HS-5 (cell line): ENCODE data around the gene TCTN1.

Experiments
- DNase-seq: peaks from one replicate; pipeline ENCODE4 v3.0.0-alpha.2; 2012; ENCODE audit warnings: low read depth

TCTN1 gene

DNA sequence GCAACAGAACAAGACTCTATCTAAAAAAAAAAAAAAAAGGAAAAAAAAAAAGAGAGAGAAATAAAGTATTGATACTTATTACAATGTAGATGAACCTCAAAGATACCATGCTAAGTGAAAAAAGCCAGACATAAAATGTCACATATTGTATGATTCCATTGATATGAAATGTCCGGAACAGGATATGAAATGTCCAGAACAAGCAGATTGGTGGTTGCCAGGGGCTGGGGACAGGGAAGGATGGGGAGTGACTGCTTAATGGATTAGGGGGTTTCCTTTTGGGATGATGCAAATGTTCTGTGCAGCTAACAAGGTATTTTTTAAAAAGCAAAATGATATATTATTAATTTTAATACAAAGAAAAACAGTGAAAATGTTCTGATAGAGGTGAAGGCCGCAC, 70.0 kb downstream of the TCTN1 start:
- no peak for DNase-seq

DNA sequence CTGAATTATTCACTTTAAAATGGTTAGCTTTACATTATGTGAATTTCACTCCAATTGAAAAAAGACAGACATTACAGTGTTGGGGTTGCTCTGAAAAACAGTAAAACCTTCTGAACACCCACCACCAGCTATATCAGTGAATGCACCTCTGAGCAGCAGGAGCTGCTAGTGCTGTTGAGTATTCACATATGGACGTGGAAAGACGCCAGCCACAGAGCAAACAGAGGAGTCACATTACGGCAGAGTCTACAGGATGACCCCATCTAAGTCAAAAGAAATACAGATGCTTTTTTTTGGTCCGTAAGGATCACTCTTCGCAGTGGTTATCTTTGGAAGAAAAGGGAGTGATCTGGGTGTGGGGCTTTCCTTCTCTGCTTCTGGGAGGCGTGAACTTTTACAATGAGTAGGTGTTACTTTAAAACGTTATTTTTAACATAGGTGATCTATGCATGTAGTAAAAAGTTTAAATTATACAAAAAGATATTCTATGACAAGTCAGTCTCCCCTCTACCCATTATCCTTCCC, 70.4 kb downstream of the TCTN1 start:
- no peak for DNase-seq

DNA sequence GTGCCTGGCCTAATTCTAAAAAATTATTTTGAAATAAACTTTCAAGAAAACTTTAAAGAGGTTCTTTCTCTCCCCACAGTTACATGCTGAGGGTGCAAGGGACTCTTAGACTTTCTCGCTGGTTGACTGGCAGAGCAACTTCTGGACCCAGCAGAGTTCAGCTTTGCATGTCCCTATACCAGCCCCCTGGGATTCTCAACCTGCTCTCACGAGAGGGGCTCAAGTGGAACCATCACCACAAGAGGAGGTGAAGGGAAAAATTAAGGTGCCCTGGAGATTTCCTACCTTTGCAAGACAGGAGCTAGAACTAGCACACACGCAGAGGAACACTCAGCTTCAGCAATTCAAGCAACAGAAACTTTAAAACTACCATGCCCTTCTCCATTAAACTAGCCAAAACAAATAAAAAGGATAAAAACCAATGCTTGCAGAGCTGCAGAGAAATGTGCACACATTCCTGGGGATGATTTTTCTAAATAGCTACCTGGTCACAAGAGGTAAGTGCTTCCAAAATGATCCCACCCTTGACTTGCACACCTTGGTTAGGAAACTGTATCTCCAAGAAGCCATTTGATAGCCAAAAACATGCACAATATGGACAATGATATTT, 72.5 kb downstream of the TCTN1 start:
- DNase-seq: no peak

DNA sequence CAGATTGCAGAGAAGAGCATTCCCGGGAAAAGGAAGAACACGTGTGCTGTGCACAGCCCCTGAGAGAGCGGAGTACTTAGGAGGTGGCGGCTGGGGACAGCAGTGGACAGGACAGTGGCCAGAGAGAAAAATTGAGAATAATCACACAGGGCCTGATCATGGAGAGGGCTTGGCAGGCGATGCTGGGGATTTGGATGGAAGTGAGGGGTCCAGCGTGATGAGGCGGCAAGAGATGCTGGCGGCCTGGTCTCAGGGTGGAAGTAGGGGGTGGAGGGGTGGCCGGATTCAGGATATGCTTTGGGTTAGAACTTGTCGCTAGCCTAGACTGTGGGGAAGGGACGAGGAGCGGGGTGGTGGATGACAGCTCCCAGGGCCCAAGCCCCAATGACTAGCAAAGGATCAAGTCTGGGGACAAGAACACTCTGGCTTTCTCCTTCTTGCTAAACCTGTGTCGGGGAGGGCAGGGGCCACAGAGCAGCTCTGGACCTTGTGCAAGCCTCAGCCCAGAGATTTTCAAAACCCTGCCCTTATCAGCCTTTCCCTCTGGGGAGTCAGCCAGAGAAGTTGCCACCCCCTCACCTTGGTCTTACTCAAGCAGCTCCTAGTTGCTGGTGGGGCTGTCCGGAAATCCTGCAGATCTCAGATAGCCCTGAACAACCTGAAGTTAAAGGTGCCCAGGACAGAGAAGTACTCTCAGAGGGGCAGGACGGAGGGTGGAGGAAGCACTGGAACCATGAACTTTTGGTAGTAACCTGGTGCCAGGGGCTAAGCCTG, 73.7 kb downstream of the TCTN1 start:
- no peak for DNase-seq

DNA sequence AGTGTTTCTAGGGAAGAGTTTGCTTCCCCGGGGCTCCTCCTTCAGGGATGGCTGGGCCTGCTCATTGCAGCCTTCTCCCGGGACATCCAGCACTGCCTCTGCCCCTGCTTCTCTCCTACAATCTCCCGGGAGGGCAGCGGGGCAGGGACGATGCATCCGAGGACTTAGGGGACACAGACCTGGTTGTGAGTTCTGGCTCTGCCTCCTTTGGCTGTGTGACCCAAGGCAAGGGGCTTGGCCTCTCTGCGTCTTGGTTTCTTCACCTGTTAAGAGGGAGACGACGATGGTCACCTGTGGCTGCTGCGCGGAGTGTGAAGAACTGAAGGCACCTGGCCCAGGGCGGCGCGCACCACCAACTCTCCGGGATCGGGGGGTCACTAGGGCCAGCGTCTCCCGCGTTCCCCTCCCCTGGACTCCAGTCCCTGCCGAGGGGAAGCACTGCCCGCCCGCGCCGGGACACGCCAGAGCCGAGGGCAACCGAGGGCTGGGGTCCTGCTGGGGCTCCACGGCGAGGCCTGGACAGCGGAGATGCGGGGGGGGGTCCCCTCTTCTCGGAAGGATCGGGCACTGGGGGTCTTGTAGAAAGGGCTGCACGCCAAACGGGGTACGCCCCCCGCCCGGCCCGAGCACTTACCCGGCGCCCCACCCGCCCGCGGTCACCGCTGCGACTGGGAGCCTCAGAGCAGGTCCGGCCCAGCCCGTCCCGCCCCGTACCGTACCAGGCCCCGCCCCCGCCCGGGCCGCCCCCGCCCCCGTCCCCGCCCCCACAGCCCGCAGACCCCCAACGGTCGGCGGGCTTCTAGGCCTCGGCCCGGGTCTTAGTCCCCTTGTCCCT, 74.7 kb downstream of the TCTN1 start, which contains the start of gene HVCN1:
Gene HVCN1, minus strand, starts transcription at position 670 of the 835 bp plus-strand sequence. CDS start 5,870 bp downstream, outside the sequence.
- no peak for DNase-seq

DNA sequence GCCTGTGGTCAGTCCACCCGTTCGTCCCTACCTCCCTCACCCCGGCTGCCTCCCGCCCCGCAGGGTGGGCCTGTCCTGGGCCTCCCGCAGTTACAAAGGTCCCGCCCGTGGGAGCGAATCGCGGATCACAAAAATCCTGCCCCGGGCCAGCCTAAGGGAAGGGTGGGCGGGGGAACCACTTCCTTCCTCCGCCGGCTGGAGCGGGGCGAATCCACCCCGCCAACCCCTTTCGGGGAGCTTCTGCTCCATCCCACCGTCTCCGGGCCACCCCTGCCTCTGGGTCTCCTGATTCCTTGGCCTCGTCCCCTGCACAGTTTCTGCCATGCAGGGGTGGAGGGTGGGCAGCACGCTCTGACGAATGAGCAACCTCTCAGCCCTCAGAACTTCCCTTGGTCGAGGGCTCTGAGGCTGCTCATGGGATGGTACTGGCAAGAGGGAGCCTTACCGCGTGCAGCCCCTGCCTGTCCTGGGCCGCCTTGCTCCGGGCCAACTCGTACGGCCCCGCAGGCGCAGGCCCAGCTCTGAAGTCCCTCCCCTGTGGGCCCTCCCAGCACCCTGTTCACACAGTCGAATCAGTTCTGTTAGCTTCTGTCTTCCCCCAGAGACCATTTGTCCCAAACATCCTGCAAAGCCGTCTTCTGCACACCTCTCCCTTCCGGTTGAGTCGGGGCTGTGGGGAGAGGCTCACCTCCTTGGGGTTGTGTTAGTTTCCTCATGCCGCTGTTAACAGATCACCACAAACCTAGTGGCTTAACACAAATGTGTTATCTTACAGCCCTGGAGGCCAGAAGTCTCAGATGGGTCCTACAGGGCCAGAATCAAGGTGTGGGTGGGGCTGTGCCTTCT, 75.6 kb downstream of the TCTN1 start:
- DNase-seq: no peak

DNA sequence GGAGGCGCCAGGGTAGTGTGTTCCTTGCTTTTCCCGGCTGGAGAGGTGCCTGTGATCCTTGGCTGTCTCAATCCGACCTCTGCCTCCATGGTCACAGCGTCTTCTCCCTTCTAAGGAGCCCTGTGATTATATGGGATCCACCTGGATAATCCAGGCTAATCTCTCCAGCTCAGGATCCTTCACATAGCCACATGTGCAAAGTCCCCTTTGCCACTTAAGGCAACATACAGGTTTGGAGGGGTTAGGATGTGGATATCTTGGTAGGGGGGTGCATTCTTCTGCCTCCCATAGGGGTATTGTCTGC, 76.2 kb downstream of the TCTN1 start:
- no peak for DNase-seq

DNA sequence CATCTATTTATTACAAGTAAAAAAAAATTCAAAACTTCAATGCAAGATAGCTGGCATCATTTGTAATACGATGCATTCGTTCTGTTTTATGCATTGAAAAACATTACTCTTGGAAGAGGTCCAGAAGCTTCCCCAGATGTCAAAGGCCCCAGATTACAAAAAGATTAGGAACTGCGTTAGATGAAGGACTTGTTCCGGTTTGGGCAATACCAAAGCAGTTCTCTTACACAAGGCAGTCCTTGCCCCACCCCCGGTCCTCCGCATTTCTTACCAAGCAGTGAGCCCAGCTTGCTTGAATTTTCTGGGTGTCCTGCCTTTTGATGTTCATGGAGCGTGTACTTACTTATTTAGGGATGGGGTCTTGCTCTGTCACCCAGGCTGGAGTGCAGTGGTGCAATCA, 79.8 kb downstream of the TCTN1 start:
- no peak for DNase-seq

DNA sequence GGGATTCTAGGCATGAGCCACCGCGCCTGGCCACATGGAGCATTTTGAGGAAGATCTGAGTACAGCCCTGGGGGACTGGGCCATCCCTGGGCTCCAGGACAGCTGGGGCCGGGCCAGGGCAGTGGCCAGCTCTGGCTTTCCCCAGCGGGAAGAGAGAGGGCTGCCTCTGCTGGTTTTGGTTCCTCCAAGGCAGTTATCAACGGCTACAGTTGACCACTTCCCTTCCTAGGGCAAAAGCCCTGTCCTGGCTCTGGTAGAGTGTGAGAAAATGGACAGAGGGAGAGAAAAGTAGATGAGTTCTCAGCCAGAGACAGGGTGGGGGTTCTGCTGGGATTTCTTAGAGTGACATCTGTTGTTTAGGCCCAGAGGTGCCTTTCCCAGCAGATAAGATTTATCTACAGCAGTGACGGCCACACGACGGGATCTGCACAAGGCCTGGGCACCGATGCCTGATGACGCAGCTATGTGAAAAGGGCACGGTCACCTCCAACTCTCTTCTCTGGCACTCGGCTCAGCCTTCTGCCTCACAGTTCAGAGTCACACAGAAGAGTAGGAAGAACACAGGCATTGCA, 80.5 kb downstream of the TCTN1 start:
- DNase-seq: no peak

DNA sequence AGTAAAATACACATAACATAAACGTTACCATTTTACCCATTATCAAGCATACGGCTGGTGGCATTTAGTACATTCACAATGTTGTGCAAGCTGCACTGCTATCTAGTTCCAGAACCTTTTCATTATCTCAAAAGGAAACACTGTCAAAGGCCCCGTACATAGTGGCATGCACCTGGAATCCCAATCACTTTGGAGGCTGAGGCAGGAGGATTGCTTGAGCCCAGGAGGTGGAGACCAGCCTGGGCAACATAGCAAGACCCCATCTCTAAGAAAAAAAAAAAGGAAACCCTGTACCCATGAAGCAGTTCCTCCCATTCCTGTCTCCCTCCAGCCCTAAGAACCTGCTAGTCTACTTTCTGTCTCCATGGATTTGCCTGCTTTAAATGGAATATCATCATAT, 82.4 kb downstream of the TCTN1 start:
- DNase-seq: no peak

DNA sequence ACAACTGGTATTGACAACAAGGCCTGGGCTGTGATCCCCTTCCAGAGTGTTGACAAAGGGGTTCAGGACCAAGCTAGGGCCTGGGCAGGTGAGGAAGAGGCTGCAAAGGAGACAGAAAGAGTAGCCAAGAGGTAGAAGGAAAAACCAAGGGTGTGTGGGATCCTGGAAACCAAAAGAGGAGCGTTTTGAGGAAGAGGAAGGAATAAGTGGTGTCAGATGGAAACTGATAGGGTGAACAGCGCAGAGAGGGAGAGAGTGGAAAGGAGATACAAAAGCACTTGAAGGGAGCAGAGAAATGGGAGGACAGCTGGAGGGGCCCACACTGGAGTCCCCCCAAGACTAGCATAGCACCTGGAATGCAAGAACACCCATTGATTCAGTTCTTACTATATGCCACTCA, 83.3 kb downstream of the TCTN1 start:
- DNase-seq: no peak

DNA sequence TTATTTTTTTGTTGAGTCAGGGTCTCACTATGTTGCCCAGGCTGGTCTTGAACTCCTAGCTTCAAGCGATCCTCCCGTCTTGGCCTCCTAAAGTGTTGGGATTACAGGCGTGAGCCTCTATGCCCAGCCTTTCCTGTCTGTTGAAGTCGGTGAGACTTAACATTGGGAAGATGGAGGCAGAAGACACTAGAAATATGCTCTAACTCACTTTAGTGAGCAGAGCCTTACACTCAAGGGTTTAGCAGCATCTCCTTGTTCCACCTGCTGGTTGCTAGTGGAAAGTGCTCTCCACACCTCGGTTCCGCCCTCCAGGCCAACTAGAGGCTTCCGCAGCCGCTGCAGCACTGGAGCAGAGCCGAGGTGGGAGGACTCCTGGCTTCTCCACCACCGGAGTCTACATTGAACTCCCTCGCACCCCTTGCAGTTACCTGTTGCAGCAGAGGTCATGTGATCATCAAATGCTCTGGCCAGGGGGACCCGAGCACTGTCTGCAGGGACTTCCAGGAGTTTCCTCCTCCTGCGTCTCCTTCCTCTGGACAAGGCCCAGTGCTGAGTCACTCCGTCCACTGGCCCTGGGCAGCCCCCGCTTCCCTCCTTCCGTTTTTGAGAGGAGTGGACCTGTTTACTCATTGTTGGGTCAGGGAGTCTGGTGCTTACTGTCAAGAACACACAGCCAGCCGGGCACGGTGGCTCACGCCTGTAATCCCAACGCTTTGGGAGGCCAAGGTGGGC, 84.4 kb downstream of the TCTN1 start:
- peak; percentile 10 for DNase-seq
